ENCODE data around the gene ATOSA. TPM values are rescaled to one million over a fixed set of nuclear protein-coding genes. Genes with fewer than 3 reads are reported as not detected.

The ATOSA gene, protein sequence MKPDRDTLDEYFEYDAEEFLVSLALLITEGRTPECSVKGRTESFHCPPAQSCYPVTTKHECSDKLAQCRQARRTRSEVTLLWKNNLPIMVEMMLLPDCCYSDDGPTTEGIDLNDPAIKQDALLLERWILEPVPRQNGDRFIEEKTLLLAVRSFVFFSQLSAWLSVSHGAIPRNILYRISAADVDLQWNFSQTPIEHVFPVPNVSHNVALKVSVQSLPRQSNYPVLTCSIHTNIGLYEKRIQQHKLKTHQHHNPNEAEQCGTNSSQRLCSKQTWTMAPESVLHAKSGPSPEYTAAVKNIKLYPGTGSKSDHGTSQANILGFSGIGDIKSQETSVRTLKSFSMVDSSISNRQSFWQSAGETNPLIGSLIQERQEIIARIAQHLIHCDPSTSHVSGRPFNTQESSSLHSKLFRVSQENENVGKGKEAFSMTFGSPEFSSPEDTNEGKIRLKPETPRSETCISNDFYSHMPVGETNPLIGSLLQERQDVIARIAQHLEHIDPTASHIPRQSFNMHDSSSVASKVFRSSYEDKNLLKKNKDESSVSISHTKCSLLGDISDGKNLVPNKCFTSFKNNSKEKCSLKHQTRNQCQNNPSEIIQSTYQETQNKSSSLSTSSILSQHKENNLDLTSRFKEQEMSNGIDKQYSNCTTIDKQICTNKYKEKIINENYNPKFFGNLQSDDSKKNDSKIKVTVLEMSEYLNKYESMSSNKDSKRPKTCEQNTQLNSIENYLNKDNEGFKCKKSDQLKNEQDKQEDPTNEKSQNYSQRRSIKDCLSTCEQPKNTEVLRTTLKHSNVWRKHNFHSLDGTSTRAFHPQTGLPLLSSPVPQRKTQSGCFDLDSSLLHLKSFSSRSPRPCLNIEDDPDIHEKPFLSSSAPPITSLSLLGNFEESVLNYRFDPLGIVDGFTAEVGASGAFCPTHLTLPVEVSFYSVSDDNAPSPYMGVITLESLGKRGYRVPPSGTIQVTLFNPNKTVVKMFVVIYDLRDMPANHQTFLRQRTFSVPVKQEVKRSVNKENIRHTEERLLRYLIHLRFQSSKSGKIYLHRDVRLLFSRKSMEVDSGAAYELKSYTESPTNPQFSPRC
- 20.3 and 28.9 TPM in 2 replicates for total RNA-seq

DNA sequence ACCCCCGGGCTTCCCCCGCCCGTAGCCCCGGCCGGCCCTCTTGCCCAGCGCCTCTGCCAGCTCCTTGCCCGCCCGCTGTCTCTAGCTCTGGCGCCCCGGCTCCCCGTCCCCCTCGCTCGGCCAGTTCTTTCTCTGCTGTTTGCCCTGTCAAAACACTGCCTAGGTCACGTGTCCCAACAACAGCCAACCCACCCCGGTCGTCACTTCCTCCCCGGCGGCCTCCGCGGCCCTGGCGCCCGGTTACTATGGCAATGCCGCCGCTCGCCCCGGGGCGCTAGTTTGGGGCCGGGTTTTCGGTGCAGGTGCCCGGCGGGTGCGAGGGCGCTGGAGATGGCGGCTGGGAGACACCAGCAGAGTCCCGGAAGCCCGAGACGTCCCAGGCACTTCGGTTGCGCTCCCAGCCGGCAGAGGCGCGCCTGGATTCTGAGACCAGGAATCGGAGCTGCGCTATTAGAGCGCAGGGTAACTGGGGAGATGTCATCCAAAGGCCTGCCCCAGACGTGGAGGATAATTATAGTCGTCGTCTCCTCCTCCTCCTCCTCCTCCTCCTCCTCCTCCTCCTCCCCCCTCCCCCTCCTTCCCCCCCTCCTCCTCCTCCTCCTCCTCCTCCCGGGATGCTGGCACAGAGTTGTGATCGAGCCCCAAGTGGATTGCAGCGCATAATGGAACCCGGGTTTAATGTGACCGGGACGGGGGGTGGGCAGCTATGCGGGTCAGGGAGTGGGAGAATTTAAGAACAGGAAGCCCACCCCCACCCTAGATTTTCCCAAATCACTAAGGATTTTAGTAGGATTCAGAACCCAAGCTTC lies at the start of gene ATOSA:
TSS of gene ATOSA (minus strand) at position 157 of the 809 bp plus-strand sequence. CDS start 1,367 bp downstream, outside the sequence.

Other genes starting within 250 kb of the ATOSA start
- 53.4 and 81.6 TPM in 2 replicates for gene MYO5A, start 150.5 kb downstream of the ATOSA start, total RNA-seq
- 90.8 and 93.1 TPM in 2 replicates for gene ARPP19, start 110.4 kb downstream of the ATOSA start, total RNA-seq
- gene ONECUT1, start 110.9 kb upstream of the ATOSA start, total RNA-seq: not detected in 2 replicates